WERI-Rb-1 (cell line): ENCODE results near the gene FAM3D.

Experiments
- DNase-seq: peaks from one replicate; pipeline ENCODE4 v3.0.0-alpha.2; 2020
- H3K27ac ChIP-seq: fragments of 250-450 bp; sonication (Bioruptor Pico); 2 replicates; pipeline ENCODE4 v1.5.1; 2020; ENCODE audit warnings: mild to moderate bottlenecking, moderate library complexity
- H3K27me3 ChIP-seq: fragments of 250-450 bp; sonication (Bioruptor Pico); 2 replicates; pipeline ENCODE4 v1.5.1; 2021; ENCODE audit warnings: mild to moderate bottlenecking, low read depth, moderate library complexity; ENCODE audit not compliant: insufficient read depth, severe bottlenecking
- H3K36me3 ChIP-seq: fragments of 250-450 bp; sonication (Bioruptor Pico); 2 replicates; pipeline ENCODE4 v1.5.1; 2020; ENCODE audit warnings: mild to moderate bottlenecking, moderate library complexity
- H3K4me3 ChIP-seq: 2 replicates; pipeline ENCODE4 v1.5.1; 2011; ENCODE audit warnings: low read depth, mild to moderate bottlenecking, control low read depth, low read length
- H3K9me3 ChIP-seq: fragments of 250-450 bp; sonication (Bioruptor Pico); 2 replicates; pipeline ENCODE4 v1.5.1; 2021; ENCODE audit warnings: mild to moderate bottlenecking, moderate library complexity; ENCODE audit not compliant: severe bottlenecking
- CTCF ChIP-seq: IDR thresholded peaks from 2 replicates; pipeline ENCODE4 v1.5.1; 2011; ENCODE audit warnings: low read depth, mild to moderate bottlenecking, control low read depth, inconsistent platforms, low read length

Gene FAM3D

GRCh38 chr3:58609990-58610389, 56.6 kb downstream of the FAM3D start:
- TF ChIP-seq CTCF = no peak
- H3K9me3 ChIP-seq = no peaks in the 10 kb centered on the region
- no peak overlapping the region for H3K4me3 ChIP-seq
- H3K27ac ChIP-seq = no peak overlapping the region
- DNase-seq = no peak
- no peaks in the 10 kb centered on the region for H3K27me3 ChIP-seq
- no peaks in the 10 kb centered on the region for H3K36me3 ChIP-seq

- Histone ChIP-seq H3K4me3 (no peak overlapping the region), H3K9me3 (no peaks in the 10 kb centered on the region), H3K36me3 (no peaks in the 10 kb centered on the region), H3K27ac (no peak overlapping the region), H3K27me3 (no peaks in the 10 kb centered on the region)
- no peak for TF ChIP-seq CTCF
- no peak for DNase-seq
Observed at GRCh38 chr3:58608648-58609047, 57.9 kb downstream of the FAM3D start.

DNA sequence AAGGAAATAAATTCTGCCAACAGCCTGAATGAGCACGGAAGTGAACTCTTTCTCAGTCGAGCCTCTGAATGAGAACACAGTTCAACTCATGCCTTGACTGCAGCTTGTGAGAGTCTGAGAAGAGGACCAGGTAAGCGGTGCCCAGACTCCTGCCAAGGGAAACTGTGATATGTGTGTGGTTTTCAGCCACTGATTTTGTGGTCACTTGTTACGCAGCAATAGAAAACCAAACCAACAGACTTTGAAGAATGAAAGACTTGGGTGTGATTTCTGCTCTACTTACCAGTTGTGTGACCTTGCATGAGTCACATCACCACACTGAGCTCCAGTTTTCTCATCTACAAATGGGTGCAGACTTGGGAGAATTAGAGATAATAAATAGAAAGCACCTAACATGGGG, 58.8 kb downstream of the FAM3D start:
- no peak for TF ChIP-seq CTCF
- no peak for DNase-seq
- H3K36me3 ChIP-seq = no peaks in the 10 kb centered on the region
- no peaks in the 10 kb centered on the region for H3K27me3 ChIP-seq
- H3K4me3 ChIP-seq = no peak overlapping the region
- H3K9me3 ChIP-seq = no peaks in the 10 kb centered on the region
- H3K27ac ChIP-seq = no peak overlapping the region

DNA sequence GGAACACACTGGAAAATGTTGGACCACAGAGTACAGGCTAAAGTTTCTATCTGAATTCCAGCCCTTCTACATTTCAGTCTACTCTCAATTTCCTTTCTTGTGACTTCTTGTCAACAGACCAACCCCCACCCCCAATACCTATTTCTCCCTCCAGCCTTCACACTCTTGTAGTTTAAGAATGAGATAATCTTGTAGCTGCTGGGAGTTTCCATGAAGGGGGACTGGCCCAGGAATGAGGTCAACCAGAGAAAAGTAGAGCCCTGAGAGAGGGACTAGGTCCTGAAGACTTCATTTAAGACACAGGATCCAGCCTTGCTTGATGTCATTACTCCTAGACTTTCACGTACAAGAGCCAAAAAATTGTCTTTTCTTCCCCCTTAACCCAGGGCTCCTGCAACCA, 59.9 kb downstream of the FAM3D start:
- no peaks in the 10 kb centered on the region for H3K36me3 ChIP-seq
- no peak overlapping the region for H3K4me3 ChIP-seq
- H3K27me3 ChIP-seq = no peaks in the 10 kb centered on the region
- H3K9me3 ChIP-seq = no peaks in the 10 kb centered on the region
- TF ChIP-seq CTCF = no peak
- no peak for DNase-seq
- H3K27ac ChIP-seq = no peak overlapping the region

- H3K9me3 ChIP-seq = no peaks in the 10 kb centered on the region
- H3K27ac ChIP-seq = no peak overlapping the region
- no peak for DNase-seq
- H3K4me3 ChIP-seq = no peak overlapping the region
- H3K36me3 ChIP-seq = no peaks in the 10 kb centered on the region
- H3K27me3 ChIP-seq = no peaks in the 10 kb centered on the region
- no peak for TF ChIP-seq CTCF
Observed at GRCh38 chr3:58604031-58604430, 62.5 kb downstream of the FAM3D start.

DNA sequence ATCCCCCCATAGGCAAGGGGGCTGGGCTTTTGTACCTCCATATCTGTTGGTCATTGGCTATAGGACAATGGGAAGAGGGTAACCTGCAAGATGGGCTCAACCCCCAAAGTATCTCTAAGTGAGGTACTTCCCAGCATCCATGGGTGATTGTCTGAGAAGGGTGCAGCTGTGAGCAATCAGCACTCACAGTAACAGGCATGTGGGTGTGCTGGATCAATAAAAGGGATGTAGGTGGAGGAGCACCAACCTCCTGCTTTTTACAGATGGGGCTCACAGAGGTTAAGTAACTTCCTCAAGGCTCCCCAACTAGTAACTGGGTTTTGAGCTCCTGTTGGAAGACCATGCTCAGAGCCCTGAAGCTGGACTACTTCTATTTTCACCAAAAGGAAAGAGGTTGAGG, 63.0 kb downstream of the FAM3D start:
- DNase-seq = no peak
- no peak for TF ChIP-seq CTCF
- Histone ChIP-seq H3K9me3 (no peaks in the 10 kb centered on the region), H3K27ac (no peak overlapping the region), H3K36me3 (no peaks in the 10 kb centered on the region), H3K4me3 (no peak overlapping the region), H3K27me3 (no peaks in the 10 kb centered on the region)
